GM12873 (cell line): ENCODE results near the gene SVBP.

Source experiments
- TF ChIP-seq, protein P1 (sequence below): IDR thresholded peaks from 2 replicates; pipeline ENCODE4 v1.5.1; 2012; ENCODE audit warnings: low read depth, mild to moderate bottlenecking, moderate library complexity, low read length, control low read depth; ENCODE audit not compliant: insufficient read depth; ENCODE audit errors: missing control alignments

Gene SVBP

DNA sequence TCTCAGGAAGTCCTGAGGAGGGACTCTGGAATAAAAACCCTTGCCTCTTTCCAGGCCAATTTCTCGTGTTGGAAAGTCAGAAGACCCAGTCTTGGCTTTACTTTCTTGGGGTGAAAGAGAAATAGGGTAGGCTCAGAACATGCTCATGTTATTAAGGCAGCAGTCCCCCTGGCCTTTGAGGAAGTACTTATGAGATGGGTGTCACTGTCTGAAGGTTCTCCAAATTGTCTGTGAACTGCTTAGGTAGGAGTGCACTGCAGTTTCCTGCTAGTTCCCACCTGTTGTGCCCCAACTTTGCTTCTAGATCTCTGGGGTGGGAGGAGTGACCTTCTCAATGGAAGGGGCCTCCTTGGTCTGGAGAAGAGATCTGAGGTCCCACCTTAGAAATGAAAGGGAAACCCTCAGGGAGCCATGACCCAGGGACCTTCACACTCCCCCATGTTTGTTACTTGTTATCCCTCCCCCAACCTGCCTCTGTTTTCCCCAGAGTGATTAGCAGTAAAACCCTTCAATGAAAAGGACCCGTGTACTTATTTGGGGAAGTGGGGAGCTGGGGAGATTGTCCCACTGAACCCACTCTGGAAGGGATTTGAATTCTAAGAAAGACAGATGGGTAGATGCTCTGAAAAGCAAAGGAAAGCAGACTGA lies 34.9 kb upstream of the SVBP start:
- TF ChIP-seq, protein P1, sequence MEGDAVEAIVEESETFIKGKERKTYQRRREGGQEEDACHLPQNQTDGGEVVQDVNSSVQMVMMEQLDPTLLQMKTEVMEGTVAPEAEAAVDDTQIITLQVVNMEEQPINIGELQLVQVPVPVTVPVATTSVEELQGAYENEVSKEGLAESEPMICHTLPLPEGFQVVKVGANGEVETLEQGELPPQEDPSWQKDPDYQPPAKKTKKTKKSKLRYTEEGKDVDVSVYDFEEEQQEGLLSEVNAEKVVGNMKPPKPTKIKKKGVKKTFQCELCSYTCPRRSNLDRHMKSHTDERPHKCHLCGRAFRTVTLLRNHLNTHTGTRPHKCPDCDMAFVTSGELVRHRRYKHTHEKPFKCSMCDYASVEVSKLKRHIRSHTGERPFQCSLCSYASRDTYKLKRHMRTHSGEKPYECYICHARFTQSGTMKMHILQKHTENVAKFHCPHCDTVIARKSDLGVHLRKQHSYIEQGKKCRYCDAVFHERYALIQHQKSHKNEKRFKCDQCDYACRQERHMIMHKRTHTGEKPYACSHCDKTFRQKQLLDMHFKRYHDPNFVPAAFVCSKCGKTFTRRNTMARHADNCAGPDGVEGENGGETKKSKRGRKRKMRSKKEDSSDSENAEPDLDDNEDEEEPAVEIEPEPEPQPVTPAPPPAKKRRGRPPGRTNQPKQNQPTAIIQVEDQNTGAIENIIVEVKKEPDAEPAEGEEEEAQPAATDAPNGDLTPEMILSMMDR: no peak

DNA sequence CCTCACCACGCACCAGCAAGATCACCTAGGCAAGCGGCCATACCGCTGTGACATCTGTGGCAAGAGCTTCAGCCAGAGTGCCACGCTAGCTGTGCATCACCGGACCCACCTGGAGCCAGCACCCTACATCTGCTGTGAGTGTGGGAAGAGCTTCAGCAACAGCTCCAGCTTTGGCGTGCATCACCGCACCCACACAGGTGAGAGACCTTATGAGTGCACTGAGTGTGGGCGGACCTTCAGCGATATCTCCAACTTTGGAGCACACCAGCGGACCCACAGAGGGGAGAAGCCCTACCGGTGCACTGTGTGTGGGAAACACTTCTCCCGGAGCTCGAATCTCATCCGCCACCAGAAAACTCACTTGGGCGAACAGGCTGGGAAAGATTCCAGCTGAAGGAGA lies 34.2 kb upstream of the SVBP start:
- TF ChIP-seq, protein P1: no peak

DNA sequence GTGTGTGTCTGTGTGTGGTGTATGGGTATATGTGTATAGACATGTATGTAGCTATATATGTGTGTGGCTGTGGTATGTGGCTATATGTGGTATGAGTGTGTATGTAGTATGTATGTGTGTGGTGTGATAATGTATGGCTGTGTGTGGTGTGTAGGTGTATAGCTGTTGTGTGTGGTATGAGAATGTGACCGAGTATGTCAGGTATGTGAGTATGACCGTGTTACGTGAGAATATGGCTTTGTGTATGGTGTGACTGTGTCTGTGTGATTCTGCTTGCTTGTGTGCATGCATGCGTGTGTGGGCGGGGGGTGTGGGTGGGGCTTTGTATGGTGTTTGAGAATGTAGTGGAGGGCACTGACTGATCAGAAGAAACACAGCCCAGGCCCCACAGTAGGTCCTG lies 32.7 kb upstream of the SVBP start:
- TF ChIP-seq, protein P1: no peak

DNA sequence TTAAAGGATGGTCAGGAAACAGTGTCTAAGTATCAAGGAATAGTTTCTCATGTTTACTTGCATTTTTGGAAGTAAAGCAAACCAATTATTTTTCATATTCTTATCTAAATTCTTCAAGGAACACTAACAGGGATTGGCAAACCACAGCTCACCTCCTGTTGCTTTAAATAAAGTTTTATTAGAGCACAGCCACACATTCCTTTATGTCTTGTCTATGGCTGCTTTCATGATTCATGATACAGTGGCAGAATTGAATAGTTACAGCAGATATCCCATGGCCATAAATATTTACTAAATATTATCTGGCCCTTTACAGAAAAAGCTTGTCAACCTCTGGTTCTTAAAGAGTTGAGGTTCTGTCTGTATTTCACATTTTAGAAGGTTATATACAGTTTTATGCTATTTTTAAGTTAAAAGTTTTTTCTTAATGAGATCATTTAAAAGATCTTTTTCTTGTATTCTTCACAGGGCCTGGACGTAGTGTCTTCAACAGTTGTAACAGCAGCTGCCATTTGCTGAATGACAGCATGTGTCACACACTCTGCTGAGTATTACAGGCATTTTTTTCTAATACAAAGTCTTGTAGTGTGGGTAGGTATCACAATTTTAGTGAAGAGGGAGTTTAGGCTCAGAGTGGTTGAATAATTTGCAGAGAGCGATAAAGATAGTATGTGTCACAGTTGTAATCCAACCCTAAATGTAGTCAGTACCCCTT lies 31.8 kb upstream of the SVBP start:
- TF ChIP-seq, protein P1: no peak

DNA sequence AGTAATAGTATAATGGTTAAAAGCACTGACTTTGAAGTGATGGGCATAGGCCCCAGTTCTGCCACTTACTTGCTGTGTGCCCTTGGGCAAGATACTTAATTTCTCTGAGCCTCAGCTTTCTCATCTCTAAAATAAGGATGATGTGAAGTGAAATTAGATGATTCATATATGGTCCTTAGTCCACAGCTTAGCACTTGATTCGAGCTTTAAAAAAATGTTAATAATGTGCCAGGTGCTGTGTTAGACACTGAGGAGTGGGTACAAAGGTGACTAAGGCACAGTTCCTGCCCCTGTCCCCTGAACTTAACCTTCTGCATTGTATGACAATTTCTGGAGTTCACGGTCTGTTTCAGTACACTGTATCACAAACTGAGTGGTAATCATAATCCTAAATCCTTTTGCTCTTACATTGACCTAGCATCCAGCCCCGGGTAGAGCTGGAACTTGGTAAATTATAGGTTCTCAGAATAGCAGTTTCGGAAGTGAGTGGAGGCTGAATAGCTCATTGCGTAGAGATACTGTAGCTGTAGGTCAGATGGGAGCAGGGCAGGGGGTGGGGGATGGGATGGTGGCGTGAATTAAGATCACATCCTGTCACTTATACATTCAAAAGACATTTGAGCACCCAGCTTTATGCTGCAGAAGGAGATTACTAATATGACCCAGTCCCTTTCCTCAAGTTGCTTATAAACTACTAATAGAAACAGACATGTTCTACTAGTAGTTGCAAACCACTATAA lies 30.7 kb upstream of the SVBP start:
- TF ChIP-seq, protein P1: no peak

DNA sequence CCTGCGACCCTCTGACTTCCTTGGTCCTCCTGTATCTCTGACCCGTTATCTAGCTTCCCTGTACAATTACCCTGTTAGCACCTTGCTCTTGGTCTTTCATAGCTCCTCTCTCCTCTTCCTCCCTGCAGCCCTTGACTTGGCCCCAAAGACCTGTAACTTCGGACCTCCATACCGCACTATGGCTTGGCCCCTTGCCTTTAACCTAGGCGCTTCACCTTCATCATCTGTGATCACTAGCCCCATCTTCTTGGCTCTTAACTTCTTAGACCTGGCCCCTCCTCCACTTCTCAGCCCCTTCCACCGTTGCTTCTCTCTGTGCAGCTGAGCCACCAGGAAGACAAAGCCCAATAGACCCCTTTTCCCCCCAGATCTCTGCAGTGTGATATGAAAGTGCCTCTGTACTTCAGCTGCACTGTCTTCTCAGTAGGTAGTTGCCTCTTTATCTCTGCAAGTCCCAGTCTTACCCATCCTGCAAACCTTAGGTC lies 30.0 kb upstream of the SVBP start:
- TF ChIP-seq, protein P1: no peak
